ENCODE data around the gene STYXL2.

The STYXL2 gene

DNA sequence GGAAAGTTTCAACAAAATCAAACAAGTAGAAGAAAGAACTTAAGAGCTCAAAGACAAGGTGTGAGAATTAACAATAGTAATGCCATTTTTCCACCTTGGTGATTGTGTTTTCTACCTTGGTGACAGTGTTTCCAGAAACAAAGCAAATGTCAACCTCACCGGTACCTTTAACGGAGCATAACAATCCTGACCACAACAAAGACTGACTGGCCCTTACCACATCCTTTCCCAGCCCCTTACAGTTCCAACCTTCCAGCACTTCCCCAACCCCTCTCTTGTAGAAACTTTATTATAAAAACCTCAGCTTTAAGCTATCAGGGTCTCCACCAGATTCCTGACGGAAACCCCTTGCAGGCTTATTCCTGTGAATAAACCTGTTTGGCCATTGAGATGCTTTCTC, 16.7 kb downstream of the STYXL2 start:
- no peak for DNase-seq

DNA sequence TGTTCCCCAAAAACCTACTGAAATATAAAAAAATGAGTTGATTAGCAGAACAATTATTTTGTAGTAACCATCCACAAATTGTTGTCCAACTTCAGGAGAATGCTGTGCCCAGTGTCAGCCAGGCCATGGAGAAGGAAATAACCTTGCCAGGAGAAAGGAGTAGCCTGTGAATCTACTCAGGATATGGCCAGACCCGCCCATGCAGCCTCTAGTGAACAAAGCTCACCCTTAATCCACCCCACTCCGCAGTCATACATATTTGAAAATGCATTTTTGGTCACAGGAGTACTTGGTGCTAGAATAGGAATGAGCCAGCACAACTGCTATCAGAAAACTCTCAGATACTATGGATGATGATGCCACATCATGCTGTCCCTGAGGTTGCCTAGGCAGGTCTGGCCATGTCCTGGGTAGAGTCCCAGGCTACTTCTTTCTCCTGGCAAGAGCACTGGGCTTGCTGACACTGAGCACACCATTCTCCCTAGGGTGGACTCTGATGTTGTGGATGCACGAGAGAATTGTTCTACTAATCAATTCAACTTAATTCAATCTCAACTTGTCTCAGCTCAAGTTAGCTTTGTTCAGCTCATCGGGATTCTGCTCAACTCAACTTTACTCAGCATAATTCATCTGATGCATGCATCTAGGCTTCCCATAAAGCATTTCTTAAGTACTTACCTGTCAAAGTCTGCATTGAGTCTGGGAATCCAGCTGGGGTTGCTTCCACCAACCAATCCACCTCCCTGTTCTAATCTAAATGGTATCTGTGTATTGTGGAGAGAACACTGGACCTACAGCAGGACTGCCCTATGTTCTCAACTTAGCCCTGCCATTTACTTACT, 18.2 kb downstream of the STYXL2 start:
- no peak for DNase-seq

DNA sequence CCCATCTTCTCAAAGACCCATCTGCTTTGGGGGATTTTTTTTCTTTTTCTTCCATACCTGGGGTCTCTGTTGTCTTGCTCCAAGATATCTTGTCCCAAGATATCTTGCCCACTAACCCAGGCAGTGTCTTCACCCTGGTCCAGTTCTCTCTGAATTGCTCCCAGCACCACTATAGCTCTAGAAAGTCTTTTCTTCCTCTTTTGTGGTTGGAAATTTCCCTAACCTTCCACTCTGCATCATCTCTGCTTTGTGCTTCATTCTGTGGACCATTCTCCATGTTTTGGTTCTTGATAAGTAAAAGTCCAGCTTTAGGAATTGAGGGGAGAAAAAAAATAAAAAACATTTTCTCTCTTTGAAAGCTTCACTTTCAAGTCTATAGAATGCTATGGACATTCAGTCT, 20.9 kb downstream of the STYXL2 start:
- no peak for DNase-seq

DNA sequence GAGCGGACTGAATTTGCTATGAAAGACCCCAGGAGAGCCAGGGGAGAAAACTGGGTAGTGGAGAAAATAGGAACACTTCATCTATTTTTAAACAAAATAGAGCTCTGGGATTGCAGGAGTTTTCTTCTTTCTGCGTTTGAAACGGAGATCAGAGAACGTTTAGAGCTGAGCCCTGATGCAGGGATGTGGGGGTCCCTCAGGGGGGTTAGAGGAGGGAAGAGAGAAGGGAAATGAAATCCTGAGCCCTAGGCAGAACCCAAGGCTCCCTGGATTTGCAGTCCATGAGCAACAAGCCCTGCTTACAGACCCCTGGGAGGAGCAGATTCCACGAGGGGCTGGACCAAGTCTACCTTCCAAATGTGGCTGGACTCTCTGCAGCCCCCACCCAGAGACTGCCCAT, 21.8 kb downstream of the STYXL2 start:
- DNase-seq: no peak

DNA sequence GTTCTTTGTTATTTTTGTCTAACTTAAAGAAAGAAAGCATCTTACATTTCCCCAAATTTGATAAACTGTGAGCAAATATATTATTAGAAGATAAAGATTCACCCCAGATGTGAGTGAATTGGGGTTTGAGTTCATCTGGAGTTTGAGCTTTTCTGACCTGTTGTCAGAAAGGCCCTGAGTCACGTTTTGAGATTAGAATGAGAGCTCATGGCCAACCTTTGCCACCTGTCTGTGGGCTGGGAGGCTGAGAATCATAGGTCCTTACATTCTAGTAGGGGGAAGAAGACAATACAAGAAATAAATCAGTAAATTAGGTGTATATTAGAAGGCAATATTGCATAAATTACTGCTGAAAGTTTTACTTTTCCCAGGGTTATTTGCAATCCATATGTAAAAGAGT, 22.3 kb downstream of the STYXL2 start:
- no peak for DNase-seq

DNA sequence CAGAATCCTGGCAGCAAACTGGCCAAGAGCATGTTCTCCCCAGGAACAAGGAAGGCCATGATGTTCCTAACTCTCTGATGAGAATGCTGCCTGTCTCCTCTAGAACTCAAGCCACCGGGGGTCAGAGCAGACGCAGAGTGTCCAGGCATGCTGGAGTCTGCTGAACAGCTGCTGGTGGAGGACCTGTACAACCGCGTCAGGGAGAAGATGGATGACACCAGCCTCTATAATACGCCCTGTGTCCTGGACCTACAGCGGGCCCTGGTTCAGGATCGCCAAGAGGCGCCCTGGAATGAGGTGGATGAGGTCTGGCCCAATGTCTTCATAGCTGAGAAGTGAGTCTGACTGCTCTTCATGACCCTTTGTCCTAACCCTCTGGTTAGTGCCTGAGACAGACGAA, 23.4 kb downstream of the STYXL2 start:
- no peak for DNase-seq

DNA sequence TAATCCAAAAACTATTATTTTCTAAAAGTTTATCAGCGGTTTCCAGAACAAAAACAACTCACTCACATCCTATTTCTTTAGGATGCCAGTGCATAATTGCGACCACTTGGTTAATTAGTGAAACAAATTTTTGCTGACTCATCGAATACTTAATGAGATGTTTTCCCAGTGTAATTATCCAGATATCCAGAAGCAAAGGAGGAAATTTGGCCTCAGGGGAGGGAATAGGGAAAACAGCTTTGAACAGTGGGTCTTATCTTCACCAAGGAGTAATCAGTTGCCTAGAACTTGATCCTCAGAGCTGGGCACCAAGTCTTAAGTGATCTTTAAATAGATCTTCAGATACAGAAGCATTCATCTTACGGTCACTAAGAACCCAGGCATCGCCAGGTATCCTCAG, 24.3 kb downstream of the STYXL2 start:
- no peak for DNase-seq

DNA sequence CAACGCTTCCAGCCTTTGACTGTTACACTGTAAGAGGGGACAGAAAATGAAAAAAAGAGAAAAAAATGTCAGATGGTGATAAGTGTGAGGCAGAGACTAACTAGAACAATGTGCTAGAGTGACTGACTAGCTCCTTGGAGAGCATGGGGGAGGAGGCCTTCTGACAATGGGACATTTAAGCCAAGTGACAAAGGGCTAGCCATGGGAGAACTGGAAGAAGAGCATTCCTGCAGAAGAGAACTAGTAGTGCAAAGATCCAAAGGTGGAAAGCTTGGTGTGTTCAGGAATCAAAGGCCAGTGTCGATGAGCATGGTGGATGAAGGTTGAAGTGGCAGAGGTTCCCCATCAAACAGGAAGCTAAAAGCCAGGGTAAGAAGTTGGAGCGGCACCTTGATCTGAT, 25.8 kb downstream of the STYXL2 start:
- DNase-seq: no peak

DNA sequence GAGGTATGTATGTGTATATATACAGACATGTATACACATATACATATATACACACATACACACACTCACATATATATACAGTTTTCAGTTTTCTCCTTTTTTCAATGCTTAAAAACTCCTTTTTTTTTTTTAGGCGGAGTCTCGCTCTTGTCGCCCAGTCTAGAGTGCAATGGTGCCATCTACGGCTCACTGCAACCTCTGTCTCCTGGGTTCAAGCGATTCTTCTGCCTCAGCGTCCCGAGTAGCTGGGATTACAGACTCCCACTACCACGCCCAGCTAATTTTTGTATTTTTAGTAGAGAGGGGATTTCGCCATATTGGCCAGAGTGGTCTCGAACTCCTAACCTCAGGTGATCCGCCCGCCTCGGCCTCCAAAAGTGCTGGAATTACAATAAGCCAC, 27.0 kb downstream of the STYXL2 start:
- no peak for DNase-seq

DNA sequence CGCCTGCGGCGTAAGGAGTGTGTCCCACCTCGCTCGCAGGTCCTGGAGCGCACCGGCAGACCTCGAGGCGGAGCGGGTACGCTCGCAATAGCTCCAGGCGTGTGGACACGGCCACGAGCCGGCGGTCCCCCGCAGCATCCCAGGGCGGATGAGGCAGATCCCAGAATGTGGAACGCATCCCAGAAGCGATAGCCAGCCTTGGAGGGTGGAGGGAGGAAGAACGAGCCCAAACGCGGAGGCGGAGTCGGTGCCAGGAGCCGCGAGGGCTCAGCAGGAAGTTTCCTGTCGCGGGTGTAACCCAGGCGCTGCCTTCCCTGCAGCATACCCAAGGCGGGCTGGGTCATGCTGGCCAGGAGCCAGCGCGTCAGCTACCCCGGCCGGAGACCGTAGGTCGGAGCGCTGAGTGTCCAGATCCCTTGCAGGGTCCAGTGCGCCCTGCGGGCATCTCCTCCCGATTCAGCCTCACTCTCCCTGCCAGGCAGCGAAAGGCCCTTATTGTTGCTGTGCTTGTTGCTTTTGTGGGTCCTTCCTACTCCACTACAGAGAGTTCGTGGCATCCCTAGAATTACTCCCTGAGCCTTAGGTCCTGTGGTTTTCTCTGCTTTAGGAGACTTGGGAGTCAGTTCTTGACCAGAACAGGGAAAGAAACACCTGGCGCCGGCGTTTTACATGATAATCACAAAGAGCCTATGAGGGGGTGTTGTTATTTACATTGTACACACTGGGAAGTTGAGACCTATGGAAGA, 27.7 kb downstream of the STYXL2 start:
- peak; percentile 43 for DNase-seq

DNA sequence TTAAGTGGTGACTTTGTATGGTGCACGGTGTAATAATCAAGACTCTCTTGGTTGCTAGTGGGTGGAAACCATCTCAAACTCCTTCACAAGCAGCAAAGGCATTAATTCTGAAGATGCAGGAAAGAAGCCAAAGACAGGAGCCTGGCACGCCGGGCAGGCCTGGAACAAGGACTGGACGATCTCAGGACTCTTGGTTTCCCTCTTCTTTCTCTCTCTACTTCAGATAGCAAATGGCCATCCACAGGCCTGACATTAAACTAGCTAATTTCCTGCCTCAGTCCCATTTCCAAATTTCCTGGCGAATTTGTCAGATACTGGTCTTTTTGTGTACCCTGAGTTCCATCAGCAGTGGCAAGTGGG, 28.2 kb downstream of the STYXL2 start:
- DNase-seq: no peak

DNA sequence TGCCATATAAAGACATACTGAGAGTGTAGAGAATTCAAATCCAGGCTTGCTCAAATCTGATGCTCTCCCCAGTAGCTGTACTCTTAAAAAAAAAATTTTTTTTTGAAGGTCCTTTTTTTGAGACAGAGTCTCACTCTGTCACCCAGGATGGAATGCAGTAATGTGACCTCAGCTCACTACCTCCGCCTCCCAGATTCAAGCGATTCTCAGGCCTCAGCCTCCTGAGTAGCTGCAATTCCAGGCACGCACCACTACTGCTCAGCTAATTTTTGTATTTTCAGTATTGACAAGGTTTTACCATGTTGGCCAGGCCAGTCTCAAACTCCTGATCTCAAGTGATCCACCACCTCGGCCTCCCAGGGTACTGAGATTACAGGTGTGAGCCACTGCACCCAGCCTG, 28.7 kb downstream of the STYXL2 start:
- no peak for DNase-seq

DNA sequence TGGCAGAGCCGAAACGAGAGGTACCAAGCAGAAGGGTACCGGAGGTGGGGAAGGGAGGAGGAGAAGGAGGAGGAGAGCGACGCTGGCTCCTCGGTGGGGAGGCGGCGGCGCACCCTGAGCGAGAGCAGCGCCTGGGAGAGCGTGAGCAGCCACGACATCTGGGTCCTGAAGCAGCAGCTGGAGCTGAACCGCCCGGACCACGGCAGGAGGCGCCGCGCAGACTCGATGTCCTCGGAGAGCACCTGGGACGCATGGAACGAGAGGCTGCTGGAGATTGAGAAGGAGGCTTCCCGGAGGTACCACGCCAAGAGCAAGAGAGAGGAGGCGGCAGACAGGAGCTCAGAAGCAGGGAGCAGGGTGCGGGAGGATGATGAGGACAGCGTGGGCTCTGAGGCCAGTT, 32.4 kb downstream of the STYXL2 start:
- DNase-seq: no peak

DNA sequence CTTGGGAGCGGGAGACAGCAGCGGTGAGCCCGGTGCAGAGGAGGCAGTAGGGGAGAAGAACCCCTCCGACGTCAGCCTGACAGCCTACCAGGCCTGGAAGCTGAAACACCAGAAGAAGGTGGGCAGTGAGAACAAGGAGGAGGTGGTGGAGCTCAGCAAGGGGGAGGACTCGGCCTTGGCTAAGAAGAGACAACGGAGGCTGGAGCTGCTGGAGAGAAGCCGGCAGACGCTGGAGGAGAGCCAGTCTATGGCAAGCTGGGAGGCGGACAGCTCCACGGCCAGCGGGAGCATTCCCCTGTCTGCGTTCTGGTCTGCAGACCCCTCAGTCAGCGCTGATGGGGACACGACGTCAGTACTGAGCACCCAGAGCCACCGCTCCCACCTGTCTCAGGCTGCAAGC, 32.9 kb downstream of the STYXL2 start:
- no peak for DNase-seq

DNA sequence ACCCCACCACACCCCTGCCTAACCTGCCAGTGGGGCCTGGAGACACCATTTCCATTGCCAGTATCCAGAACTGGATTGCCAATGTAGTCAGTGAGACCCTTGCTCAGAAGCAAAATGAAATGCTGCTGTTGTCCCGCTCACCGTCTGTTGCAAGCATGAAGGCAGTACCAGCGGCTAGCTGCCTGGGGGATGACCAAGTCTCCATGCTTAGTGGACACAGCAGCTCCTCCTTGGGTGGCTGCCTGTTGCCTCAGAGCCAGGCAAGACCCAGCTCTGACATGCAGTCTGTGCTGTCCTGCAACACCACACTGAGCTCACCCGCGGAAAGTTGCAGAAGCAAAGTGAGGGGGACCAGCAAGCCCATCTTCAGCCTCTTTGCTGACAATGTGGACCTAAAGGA, 33.4 kb downstream of the STYXL2 start:
- DNase-seq: no peak

DNA sequence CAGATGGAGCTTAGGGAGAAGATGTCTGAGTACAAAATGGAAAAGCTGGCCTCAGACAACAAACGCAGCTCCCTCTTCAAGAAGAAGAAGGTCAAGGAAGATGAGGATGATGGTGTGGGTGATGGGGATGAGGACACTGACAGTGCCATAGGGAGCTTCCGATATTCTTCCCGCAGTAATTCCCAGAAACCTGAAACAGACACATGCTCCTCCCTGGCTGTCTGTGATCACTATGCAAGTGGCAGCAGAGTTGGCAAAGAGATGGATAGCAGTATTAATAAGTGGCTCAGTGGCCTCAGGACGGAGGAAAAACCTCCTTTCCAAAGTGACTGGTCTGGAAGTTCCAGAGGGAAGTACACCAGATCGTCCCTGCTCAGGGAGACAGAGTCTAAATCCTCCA, 33.8 kb downstream of the STYXL2 start:
- no peak for DNase-seq

DNA sequence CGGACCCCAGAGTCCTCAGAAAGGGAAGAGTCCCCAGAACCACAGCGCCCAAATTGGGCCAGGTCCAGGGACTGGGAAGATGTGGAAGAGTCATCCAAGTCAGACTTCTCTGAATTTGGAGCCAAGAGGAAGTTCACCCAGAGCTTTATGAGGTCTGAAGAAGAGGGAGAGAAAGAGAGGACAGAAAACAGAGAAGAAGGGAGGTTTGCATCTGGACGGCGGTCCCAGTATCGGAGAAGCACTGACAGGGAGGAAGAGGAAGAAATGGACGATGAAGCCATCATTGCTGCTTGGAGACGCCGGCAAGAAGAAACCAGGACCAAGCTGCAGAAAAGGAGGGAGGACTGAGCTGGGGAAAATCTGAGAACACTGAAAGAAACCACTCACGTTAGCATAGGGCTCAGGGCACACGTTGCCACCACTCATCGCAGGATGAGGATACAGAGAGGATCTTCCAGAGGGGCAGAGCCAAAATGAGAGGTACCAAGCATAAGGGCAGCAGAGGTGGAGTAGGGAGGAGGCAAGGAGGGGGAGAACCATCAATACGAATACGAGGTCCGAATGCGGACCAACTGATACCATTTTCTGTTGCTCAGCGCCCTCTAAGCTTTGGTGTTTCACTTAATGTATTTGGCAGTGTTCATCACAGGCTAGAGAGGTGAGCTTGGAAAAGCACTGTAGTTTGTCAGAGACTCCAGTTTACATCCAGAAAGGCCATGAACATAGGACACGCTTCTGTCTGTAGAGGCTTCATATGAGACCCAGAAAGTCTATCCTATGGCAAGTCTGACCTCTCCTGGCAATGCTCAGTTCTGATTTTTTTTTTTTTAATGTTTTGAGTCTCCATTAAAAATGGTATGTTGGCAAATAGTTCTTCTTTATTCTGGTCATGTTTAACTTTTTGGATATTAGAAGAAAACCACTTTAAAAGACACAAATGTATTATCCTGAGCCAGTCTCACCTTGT, 34.7 kb downstream of the STYXL2 start:
- no peak for DNase-seq

DNA sequence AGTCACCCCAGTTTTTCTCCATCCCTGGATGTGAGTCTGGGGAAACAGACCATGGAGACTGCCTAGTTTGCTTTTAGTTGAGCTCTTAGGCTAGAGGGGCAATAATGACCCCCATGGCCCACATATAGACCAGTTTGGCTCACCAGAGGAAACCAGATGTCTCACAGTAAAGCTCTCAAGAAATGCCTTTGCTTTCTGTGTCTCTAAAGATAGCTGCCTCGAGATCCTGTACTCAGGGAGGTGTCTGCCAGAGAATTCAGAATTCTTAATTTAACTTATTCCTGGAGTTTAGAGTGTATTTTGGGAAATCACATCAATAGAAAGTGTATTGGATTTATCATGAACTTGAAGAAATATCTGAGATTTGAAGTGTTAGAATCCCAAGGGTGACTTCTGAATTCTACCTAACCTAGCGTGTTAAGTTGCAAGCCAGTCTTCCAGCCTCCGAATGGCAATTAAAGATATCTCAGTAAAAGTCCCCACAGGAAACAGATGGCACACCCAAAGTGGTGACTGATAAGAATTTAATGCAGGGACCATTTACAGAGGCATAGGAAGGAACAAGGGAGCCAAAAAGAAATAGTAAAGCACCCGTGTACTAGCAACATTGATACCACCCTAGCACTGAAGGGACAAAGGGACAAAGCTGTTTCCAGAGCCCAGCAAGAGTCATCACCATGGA, 37.1 kb downstream of the STYXL2 start:
- DNase-seq: peak; percentile 77

DNA sequence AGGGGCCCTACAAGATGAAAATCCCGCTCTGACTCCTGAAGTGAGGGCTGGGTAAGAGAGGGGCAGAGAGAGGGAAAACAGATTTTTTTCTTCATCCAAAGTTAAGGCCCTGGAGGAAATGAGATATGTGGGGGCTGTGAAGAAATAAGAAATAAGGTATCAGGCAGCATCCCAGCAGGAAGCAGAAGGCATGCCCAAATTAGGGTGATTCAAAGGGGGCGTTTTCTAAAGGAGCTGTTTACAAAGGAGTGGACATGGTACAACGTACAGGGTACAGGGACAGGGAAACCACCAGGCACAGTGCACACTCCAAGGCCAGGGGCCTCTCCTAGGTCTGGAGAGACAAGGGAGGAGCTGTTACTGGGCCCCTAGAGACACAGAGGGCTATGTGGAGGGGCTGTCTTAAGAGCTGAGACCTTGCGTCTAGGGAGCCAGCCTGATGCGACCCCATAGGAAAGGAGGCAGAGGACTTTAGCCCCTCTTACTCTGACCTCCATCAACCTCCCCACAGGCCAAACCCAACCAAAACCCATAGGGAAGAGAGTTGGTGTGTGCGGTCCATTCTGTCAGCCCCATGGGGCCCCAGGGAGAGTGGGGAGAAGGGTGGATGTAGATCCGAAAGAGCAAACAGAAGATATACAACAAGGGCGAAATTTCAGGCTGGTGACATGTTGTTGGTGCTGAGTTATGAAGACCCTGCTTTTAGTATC, 38.6 kb downstream of the STYXL2 start:
- DNase-seq: no peak

DNA sequence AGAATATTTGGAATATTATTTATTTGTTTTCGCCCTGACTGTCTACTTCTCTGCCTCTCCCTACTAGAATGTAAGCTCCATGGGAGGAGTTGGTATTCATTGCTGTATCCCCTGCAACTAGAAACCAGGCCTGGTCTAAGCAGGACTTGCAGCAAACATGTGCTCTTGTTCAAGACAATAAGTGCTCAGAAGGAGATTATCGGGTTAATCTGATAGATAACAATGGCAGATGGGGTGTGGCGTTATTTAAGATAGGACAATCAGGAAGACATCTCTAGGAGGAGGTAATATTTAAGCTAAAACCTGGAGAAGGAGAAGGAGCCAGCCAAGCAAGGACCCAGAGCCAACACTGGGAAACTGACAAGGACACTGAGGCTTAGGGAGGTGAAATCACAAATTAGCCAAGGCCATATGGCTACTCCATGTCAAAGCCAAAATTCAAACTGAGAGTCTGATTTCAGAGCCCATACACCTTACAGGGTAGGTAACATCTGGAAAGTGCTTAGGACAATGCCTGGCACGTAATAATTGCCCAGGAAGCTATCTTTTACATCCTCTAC, 41.5 kb downstream of the STYXL2 start:
- DNase-seq: no peak

DNA sequence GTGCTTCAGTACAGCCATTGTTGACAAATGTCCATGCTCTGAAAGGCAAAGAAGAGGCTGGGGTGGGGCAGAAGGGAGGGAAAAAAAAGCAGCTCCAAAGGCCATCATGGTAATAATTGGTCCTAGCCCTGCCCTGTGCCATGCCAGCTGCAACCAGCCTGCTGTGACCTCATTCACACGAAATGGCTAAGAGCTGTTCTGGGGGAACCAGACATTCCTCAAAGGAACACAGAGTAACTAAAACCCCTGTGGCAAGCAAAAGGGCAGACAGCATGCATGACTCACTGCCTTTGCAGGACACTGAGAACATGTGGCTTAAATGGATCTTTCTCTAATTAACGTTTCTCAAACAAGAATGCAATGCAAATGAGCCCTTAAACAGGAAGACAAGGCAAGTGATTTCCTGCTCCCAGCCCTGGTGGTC, 42.3 kb downstream of the STYXL2 start:
- no peak for DNase-seq

DNA sequence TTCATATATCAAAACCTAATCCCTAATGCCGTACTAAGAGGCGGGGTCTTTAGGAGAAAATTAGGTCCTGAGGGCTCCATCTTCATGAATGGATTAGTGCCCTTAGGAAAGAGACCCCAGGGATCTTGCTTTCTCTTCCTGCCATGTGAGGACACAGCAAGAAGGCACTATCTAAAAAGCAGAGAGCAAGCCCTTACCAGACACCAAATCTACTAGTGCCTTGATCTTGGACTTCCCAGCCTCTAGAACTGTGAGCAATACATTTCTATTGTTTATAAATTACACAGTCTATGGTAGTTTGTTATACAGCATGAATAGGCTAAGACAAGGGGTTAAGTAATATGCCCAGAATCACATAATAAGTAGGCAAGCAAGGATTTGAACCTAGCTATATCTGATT, 42.9 kb downstream of the STYXL2 start:
- DNase-seq: no peak
